Raji (cell line): ENCODE results near the gene IDE.

Experiments
- POLR2A ChIP-seq: IDR thresholded peaks from 2 replicates; pipeline ENCODE4 v1.6.1; 2011; ENCODE audit warnings: low read depth, low read length, control low read depth; ENCODE audit not compliant: insufficient read depth

The IDE gene

GRCh38 chr10:92470026-92470425 is 103.9 kb downstream of the IDE start:
- TF ChIP-seq POLR2A: no peak

- no peak for TF ChIP-seq POLR2A
Observed at GRCh38 chr10:92464364-92464763, 109.5 kb downstream of the IDE start.

DNA sequence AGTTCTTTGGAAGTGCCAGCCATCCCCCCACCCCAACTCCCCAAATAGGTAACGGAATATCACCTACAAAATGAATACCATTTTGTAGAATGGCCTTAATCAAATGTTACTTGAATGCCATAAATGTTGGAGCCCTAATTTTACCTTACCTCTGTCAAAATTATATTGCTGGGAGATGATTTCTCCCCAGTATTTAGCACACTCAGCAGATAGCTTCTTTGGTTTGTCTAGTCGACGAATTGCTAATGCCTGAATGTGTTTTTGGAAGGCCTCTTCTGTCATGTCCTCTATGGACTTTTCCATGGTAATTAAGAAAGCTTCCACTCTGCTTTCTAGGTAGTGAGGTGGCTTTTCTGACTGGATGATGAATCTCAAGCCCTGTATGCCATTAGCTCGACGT is 110.3 kb downstream of the IDE start:
- no peak for TF ChIP-seq POLR2A

GRCh38 chr10:92452313-92452712 is 121.6 kb downstream of the IDE start:
- TF ChIP-seq POLR2A: no peak

DNA sequence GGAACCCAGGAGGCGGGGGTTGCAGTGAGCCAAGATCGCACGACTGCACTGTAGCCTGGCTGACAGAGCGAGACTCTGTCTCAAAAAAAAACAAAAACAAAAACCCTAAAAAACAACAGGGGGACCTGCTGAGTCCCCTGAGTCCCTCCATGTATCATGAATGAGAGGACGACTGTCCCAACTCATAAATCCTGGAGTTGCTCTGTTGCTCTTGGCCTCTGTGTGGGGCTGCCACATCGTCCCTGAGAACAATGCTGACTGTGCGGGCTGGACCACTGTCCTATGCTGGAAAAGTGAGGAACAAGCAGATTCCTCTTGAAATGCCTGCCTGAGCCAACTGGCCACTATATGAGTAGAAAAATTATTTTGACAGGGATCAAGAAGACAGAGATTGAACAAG is 122.5 kb downstream of the IDE start:
- no peak for TF ChIP-seq POLR2A

- no peak for TF ChIP-seq POLR2A
Observed at GRCh38 chr10:92450896-92451295, 123.0 kb downstream of the IDE start.

- TF ChIP-seq POLR2A: no peak
Observed at GRCh38 chr10:92440578-92440977, 133.3 kb downstream of the IDE start.

DNA sequence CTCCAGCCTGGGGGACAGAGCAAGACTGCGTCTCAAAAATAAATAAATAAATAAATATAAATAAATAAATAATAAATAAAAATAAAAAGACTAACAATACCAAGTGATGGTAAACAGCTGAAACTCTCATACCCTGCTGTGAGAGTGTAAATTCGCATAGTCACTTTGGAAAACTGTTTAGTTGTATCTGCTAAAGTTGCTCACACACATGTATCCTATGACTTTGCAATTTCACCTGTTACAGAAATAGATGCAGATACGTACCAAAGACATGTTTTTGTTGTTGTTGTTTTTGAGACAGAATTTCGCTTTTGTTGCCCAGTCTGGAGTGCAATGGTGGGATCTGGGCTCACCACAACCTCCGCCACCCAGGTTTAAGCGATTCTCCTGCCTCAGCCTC is 135.7 kb downstream of the IDE start:
- no peak for TF ChIP-seq POLR2A

DNA sequence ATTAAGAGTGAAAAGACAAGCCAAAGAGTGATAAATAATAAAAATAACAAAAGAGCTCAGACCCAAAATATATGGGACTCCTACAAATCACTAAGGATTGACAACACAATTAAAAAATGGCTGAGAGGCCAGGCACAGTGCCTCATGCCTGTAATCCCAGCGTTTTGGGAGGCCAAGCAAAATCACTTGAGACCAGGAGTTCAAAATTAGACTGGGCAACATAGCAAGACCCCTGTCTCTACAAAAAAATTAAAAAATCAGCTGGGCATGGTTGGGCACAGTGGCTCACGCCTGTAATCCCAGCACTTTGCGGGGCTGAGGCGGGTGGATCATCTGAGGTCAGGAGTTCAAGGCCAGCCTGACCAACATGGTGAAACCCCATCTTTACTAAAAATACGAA is 137.3 kb downstream of the IDE start:
- TF ChIP-seq POLR2A: no peak

DNA sequence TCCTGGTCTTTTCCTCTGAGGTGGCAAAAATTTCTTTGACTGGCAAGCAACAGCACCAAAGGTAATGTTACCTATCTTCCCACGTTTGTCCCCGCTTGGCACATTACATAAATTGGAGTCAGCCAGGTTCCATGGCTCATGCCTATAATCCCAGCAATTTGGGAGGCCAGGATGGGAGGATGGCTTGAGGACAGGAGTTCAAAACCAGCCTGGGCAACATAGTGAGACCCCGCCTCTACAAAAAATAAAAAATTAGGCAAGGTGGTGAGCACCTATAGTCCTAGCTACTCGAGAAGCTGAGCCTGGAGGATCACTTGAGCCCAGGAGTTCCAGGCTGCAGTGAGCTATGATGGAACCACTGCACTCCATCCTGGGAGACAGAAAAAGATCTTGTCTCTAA is 139.5 kb downstream of the IDE start:
- TF ChIP-seq POLR2A: no peak

- no peak for TF ChIP-seq POLR2A
Observed at GRCh38 chr10:92432596-92432995, 141.3 kb downstream of the IDE start.

DNA sequence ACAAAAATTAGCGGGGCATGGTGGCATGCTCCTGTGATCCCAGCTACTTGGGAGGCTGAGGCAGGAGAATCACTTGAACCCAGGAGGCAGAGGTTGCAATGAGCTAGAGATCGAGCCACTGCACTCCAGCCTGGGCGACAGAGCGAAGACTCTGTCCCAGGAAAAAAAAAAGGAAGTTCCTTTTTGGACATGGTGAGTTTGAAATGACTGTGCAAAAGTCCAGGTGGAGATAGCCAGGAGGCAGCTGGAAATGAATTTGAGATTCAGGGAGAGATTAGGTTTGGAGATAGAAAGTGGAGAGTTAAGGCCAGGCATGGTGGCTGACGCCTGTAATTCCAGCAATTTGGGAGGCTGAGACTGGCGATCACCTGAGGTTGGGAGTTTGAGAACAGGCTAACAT is 143.8 kb downstream of the IDE start:
- no peak for TF ChIP-seq POLR2A

GRCh38 chr10:92421550-92421949 is 152.3 kb downstream of the IDE start:
- no peak for TF ChIP-seq POLR2A

- no peak for TF ChIP-seq POLR2A
Observed at GRCh38 chr10:92420546-92421275, 153.2 kb downstream of the IDE start.

- no peak for TF ChIP-seq POLR2A
Observed at GRCh38 chr10:92419740-92420545, 153.9 kb downstream of the IDE start.

DNA sequence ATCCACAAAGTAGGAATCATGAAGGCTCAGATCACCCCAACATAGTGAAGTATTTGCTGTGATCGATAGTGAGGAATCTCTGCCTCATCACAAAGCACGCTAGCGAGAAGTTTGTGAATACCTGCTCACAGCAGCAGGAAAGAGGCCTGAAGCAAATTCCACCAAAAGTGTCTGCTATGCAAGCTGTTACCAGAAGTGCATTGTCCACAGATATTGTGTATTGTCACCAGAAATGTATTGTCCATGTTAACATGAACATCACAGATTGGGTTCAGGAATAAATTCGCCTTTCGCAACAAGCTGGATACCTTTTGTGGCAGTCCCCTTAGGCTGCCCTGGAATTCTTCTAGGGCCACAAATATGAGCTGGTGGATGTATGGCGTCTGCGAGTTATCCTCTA is 155.0 kb downstream of the IDE start:
- TF ChIP-seq POLR2A: no peak
